Transverse colon (tissue), 4 donors: ENCODE measurements around the gene DIO3. TPM values are rescaled to one million over a fixed set of nuclear protein-coding genes. Genes with fewer than 3 reads are reported as not detected.

Experiments used
- DNase-seq: peaks from one replicate; pipeline ENCODE4 v3.0.0-alpha.2; 2019
- H3K27ac ChIP-seq, 4 donors: fragments of 200-600 bp; sonication (generic); 2 replicates each; pipeline ENCODE4 v1.5.1; 2016 to 2018; ENCODE audit warnings: inconsistent platforms in 4 of 4
- H3K27me3 ChIP-seq: fragments of 200-600 bp; sonication (generic); 2 replicates; pipeline ENCODE4 v1.5.1; 2017; ENCODE audit warnings: inconsistent platforms
- H3K36me3 ChIP-seq, 4 donors: fragments of 200-600 bp; sonication (generic); 2 replicates each; pipeline ENCODE4 v1.5.1; 2017 to 2019; ENCODE audit warnings: inconsistent platforms in 4 of 4
- H3K4me1 ChIP-seq, 4 donors: fragments of 200-600 bp; sonication (generic); 2 replicates each; pipeline ENCODE4 v1.5.1; 2017 to 2020; ENCODE audit warnings: inconsistent platforms in 4 of 4
- H3K4me3 ChIP-seq, 4 donors: fragments of 200-600 bp; sonication (generic); 1 replicate in 1 of 4; 2 replicates in 3 of 4; pipeline versions ENCODE4 v1.5.1 to v1.6.1; 2017 to 2019; ENCODE audit warnings: inconsistent platforms in 4 of 4
- H3K9me3 ChIP-seq, 2 donors: fragments of 200-600 bp; sonication (generic); 2 replicates each; pipeline ENCODE4 v1.5.1; 2017 to 2019; ENCODE audit warnings: inconsistent platforms in 2 of 2
- EP300 ChIP-seq: sonication (generic); formaldehyde crosslinking; IDR thresholded peaks from one replicate; pipeline ENCODE4 v1.6.1; 2017; ENCODE audit warnings: antibody characterized with exemption, low read depth
- POLR2A ChIP-seq: fragments of 450-650 bp; IDR thresholded peaks from one replicate; pipeline ENCODE4 v1.6.1; 2016; ENCODE audit warnings: antibody characterized with exemption, mild to moderate bottlenecking, moderate library complexity
- POLR2AphosphoS5 ChIP-seq, 3 donors: sonication (generic); formaldehyde crosslinking; IDR thresholded peaks; one replicate each; pipeline ENCODE4 v1.6.1; 2016; ENCODE audit warnings: antibody characterized with exemption in 3 of 3
- WGBS, 2 donors: methylation state at CpG; one replicate each; pipeline ENCODE4 v1.1.5; 2018; ENCODE audit warnings: low coverage in 1 of 2; 5-methylcytosine and 5-hydroxymethylcytosine counted together
- in situ Hi-C, 4 donors: fragments of 200-750 bp; cut with MboI; loops; one replicate each; pipeline versions ENCODE4 v1.15.0 to v1.15.1; 2017; ENCODE audit warnings: low sequenced_read_pairs in 3 of 4, low pct_ligation_motif_present in 1 of 4, low pct_unique_long_range_greater_than_20kb in 1 of 4
- intact Hi-C: fragments of 100-400 bp; cut with DNase I; formaldehyde crosslinking; loops from one replicate; pipeline ENCODE4 v1.15.1; 2023; ENCODE audit warnings: low total_unique reads
- total RNA-seq, 4 donors: library from RNA; depleted of rRNA; stranded (reverse); fragments of >200 nt; gene quantifications; one replicate each; pipeline ENCODE4 v1.1.0, GENCODE V29; 2016
- TF ChIP-seq, protein P1 (sequence below), 5 experiments: fragments of 200-600 bp in 3 of 5; fragments of 450-650 bp in 2 of 5; sonication (generic) in 3 of 5; IDR thresholded peaks; 1 replicate in 2 of 5; 2 replicates in 3 of 5; pipeline ENCODE4 v1.5.1; 2016 to 2017; ENCODE audit warnings: antibody characterized with exemption in 5 of 5, inconsistent platforms in 3 of 5, mild to moderate bottlenecking in 2 of 5, moderate library complexity in 1 of 5

DIO3 gene
- total RNA-seq, 4 donors from 2014 or later = 1.2 to 2.9 (median 1.4) TPM; not detected in 1

DNA sequence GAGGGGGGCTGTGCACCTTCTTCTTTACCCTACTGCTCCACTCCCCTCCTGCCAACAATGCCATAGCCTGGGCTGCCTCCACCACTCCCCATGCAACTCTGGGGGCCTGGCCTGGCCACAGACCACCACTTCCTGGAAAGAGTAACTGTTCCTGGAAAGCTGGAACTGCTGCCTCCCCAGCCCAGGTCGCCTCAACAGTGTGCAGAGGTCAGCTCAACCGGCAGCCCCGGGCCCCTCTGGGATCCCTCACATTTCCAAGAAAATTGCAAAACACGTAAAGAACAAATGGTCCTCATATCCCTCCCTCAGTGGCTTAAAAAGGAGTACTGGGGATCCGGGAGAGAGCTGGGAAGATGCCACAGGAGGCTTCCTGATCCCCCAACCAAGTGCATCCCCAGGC is 22.4 kb upstream of the DIO3 start:
- Histone ChIP-seq H3K4me1 (peaks cover 0 to 23% (median 11%) of the 10 kb centered on the region in 4 donors), H3K9me3 (no peaks in the 10 kb centered on the region), H3K27ac (no peak overlapping the region), H3K36me3 (no peaks in the 10 kb centered on the region), H3K27me3 (no peaks in the 10 kb centered on the region), H3K4me3 (no peak overlapping the region)
- DNase-seq = no peak
- intact Hi-C loops (no loop called here), in situ Hi-C loops (no loop called here)
- 50% methylated on average over 5 of the region's 5 CpGs; no CpG with 5 or more reads in 1 of the 2 donors for WGBS, 2 donors
- TF ChIP-seq EP300 = no peak
- TF ChIP-seq POLR2A = no peak
- no peak for TF ChIP-seq POLR2AphosphoS5 (IDR thresholded peaks at IDR 0.05)
- TF ChIP-seq, protein P1, sequence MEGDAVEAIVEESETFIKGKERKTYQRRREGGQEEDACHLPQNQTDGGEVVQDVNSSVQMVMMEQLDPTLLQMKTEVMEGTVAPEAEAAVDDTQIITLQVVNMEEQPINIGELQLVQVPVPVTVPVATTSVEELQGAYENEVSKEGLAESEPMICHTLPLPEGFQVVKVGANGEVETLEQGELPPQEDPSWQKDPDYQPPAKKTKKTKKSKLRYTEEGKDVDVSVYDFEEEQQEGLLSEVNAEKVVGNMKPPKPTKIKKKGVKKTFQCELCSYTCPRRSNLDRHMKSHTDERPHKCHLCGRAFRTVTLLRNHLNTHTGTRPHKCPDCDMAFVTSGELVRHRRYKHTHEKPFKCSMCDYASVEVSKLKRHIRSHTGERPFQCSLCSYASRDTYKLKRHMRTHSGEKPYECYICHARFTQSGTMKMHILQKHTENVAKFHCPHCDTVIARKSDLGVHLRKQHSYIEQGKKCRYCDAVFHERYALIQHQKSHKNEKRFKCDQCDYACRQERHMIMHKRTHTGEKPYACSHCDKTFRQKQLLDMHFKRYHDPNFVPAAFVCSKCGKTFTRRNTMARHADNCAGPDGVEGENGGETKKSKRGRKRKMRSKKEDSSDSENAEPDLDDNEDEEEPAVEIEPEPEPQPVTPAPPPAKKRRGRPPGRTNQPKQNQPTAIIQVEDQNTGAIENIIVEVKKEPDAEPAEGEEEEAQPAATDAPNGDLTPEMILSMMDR (IDR thresholded peaks at IDR 0.05) = no peak

DNA sequence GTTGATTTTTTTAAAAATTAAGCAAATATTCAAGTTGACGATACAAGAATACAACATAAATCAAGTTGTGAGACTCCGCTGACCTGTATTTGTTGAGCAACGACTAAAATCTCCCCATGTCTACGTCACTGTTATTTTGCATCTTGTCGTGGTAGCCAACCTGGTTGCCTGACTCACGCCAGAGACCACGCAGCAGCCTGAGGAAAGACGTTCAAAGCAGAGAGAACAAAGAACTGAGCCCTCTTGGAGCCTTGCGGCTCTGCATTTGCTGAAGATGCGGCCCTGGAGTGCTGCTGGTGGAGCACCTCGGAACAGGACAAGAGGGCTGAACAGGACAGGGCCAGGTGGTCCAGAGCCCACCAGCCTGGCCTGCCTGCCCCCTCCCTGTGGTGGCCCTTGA is 21.4 kb upstream of the DIO3 start:
- no peaks in the 10 kb centered on the region for H3K36me3 ChIP-seq
- TF ChIP-seq POLR2AphosphoS5 (IDR thresholded peaks at IDR 0.05) = no peak
- TF ChIP-seq EP300 = no peak
- no peak for TF ChIP-seq POLR2A
- TF ChIP-seq, protein P1 (IDR thresholded peaks at IDR 0.05) = no peak
- H3K27ac ChIP-seq = no peak overlapping the region
- no peaks in the 10 kb centered on the region for H3K9me3 ChIP-seq
- H3K4me3 ChIP-seq = no peak overlapping the region
- H3K4me1 ChIP-seq = peaks cover 0 to 23% (median 11%) of the 10 kb centered on the region in 4 donors
- WGBS, 2 donors = 77 to 83% methylated on average over 7 to 11 of the region's 11 CpGs
- intact Hi-C loops = no loop called here
- in situ Hi-C loops = no loop called here
- no peaks in the 10 kb centered on the region for H3K27me3 ChIP-seq
- DNase-seq = no peak

DNA sequence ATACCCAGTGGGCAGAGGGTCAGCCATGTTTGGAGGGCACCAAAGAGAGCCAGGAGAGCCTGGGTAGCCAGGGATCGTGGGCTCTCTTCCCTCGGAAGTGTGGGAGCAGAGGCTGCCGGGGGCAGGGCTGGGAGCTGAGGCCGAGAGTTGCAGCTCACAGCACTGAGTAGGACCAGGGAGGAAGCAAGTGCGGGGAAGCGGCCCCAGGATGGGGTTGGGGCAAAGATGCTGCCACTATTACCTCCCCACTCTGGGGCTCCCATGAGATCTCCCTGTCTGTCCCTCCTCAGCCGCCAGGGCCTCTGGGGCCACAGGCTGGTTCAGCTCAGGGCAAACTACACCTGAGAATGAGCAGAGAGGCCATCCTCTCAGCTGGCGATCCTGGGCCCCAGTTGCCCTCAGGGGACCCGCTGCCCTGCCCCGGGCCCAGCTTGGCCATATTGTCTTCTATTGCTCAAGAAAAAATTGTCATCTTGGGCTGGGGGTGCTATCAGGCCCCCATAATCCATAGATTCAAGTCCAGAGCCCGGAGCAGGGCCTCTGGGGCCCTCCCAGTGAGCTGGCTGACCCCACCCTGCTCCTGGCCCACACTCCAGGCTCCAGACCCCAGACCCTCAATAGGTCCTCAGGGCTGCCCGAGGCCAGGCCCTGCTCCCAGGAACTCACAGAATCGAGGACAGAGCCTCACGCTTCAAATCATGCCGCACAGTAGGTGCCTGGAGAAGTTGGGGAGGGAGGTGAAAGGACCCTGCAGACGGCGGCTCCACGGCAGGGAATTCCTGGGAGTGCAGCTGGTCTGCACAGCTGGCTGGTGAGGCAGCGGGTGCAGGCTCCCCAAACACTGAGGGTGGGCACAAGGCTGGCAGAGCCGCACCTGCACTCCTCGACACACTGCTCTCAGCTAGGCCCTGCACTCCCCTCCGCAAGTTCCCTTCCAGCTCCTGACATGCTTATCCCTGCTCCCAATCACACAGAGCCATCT is 20.5 kb upstream of the DIO3 start:
- H3K4me3 ChIP-seq = no peak overlapping the region
- no peak overlapping the region for H3K27ac ChIP-seq
- H3K36me3 ChIP-seq = no peaks in the 10 kb centered on the region
- no peaks in the 10 kb centered on the region for H3K27me3 ChIP-seq
- H3K4me1 ChIP-seq = peaks cover 0 to 15% (median 11%) of the 10 kb centered on the region in 4 donors
- in situ Hi-C loops (no loop called here), intact Hi-C loops (no loop called here)
- no peaks in the 10 kb centered on the region for H3K9me3 ChIP-seq
- TF ChIP-seq POLR2AphosphoS5 (IDR thresholded peaks at IDR 0.05) (no peak), POLR2A (no peak), EP300 (no peak)
- TF ChIP-seq, protein P1 (IDR thresholded peaks at IDR 0.05) = no peak
- 85 to 100% methylated on average over 1 to 21 of the region's 22 CpGs for whole genome bisulfite sequencing, 2 donors
- no peak for DNase-seq

DNA sequence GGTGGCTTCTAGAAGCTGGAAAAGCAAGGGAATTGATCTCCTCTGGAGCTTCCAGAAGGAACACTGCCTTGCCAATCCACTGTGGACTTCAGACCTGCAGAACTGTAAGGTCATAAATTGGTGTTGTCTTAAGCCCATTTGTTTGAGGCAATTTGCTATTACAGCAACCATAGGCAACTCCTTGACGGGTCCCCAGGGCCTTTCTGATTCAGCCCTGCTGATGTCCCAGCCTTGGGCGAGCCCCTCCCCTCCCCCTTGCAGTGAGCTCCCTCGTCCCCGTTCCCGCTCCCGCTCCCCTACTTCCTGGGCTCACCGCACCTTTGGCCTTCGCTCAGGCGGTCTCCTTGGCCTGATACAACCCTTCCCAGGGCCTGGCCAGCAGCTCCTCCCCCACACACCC is 18.9 kb upstream of the DIO3 start:
- DNase-seq = peak; percentile 69
- Histone ChIP-seq H3K9me3 (no peaks in the 10 kb centered on the region), H3K4me1 (peaks cover 0 to 15% (median 11%) of the 10 kb centered on the region in 4 donors), H3K27me3 (no peaks in the 10 kb centered on the region), H3K36me3 (no peaks in the 10 kb centered on the region), H3K4me3 (no peak overlapping the region), H3K27ac (peak overlapping the region; percentile 48 to 60 (median 57))
- 53% methylated on average over 9 of the region's 9 CpGs; no CpG with 5 or more reads in 1 of the 2 donors for whole genome bisulfite sequencing, 2 donors
- intact Hi-C loops = no loop called here
- in situ Hi-C loops = no loop called here
- TF ChIP-seq, protein P1 (IDR thresholded peaks at IDR 0.05) = no peak
- TF ChIP-seq POLR2A (no peak), EP300 (no peak), POLR2AphosphoS5 (IDR thresholded peaks at IDR 0.05) (no peak)
